ENCODE data around the gene CERKL. TPM values are rescaled to one million over a fixed set of nuclear protein-coding genes. Genes with fewer than 3 reads are reported as not detected.

Gene CERKL
- total and polyA plus RNA-seq, 2 of the 13 experiments (the other 11 are each of a cell fraction or from before 2014, with no cell fraction given) = not detected

GRCh38 chr2:181542170-181542569 is 114.7 kb downstream of the CERKL start:
- H3K9me3 ChIP-seq (ENCODE audit: low read length) = no peaks in the 10 kb centered on the region
- H3K4me2 ChIP-seq (ENCODE audit: low read depth, low read length) = no peak overlapping the region
- BruUV-seq (replicated peaks) = no TSS peak
- no peak overlapping the region for H2AFZ ChIP-seq (ENCODE audit: low read length)
- ATAC-seq (no peak), FAIRE-seq (no peak), DNase-seq (ENCODE audit: low spot score) (no peak)
- no peak overlapping the region for H3K9ac ChIP-seq (ENCODE audit: insufficient read depth, low read depth, low read length)
- H3K36me3 ChIP-seq (replicated peaks in 1 of 2; ENCODE audit: control insufficient read depth in 1 of 2, insufficient read depth in 2 of 2, low read length in 2 of 2) = no peaks in the 10 kb centered on the region
- no peaks in the 10 kb centered on the region for H3K79me2 ChIP-seq (ENCODE audit: insufficient read depth, low read length)
- CTCF ChIA-PET (ENCODE audit: low intra/inter-chr PET ratio, low total read pairs) = no interaction called here
- no peak overlapping the region for H3K4me3 ChIP-seq (replicated peaks in 1 of 3; ENCODE audit: insufficient read depth in 1 of 3, low read depth in 2 of 3, low read length in 3 of 3)
- H3K27ac ChIP-seq (ENCODE audit: extremely low read length, insufficient read depth, low read length) = no peak overlapping the region
- 51% methylated on average over 2 of the region's 2 CpGs for WGBS (ENCODE audit: low lambda C conversion rate)
- H3K27me3 ChIP-seq (ENCODE audit: control insufficient read depth in 1 of 2, insufficient read depth in 2 of 2, low read length in 2 of 2) = no peaks in the 10 kb centered on the region
- intact Hi-C loops (cut with micrococcal nuclease; ENCODE audit: unreplicated experiment) = no loop called here
- H4K20me1 ChIP-seq (ENCODE audit: insufficient read depth, low read length) = no peaks in the 10 kb centered on the region
- in situ Hi-C loops (cut with HindIII; ENCODE audit: extremely low pct_ligation_motif_present, low pct_unique_long_range_greater_than_20kb) = no loop called here
- POLR2A ChIA-PET = no interaction called here
- no peak for TF ChIP-seq ZNF569 (CRISPR knock-in tag; IDR thresholded peaks at IDR 0.05; ENCODE audit: borderline replicate concordance)
- no peak for TF ChIP-seq HNRNPLL (IDR thresholded peaks at IDR 0.05; ENCODE audit: low read depth, low read length, poor library complexity, severe bottlenecking)
- TF ChIP-seq, protein P1, sequence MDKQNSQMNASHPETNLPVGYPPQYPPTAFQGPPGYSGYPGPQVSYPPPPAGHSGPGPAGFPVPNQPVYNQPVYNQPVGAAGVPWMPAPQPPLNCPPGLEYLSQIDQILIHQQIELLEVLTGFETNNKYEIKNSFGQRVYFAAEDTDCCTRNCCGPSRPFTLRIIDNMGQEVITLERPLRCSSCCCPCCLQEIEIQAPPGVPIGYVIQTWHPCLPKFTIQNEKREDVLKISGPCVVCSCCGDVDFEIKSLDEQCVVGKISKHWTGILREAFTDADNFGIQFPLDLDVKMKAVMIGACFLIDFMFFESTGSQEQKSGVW (CRISPR knock-in tag; IDR thresholded peaks at IDR 0.05; ENCODE audit: borderline replicate concordance) = no peak
- TF ChIP-seq ZBTB46 (CRISPR knock-in tag; IDR thresholded peaks at IDR 0.05; ENCODE audit: borderline replicate concordance) = no peak
- H3K4me1 ChIP-seq (ENCODE audit: insufficient read depth, low read length) = no peaks in the 10 kb centered on the region

- Histone ChIP-seq H3K4me2 (ENCODE audit: low read depth, low read length) (no peak overlapping the region), H3K79me2 (ENCODE audit: insufficient read depth, low read length) (no peaks in the 10 kb centered on the region), H3K4me1 (ENCODE audit: insufficient read depth, low read length) (no peaks in the 10 kb centered on the region), H4K20me1 (ENCODE audit: insufficient read depth, low read length) (no peaks in the 10 kb centered on the region), H3K4me3 (replicated peaks in 1 of 3; ENCODE audit: insufficient read depth in 1 of 3, low read depth in 2 of 3, low read length in 3 of 3) (no peak overlapping the region), H3K9me3 (ENCODE audit: low read length) (no peaks in the 10 kb centered on the region), H3K27me3 (ENCODE audit: control insufficient read depth in 1 of 2, insufficient read depth in 2 of 2, low read length in 2 of 2) (no peaks in the 10 kb centered on the region), H3K36me3 (replicated peaks in 1 of 2; ENCODE audit: control insufficient read depth in 1 of 2, insufficient read depth in 2 of 2, low read length in 2 of 2) (no peaks in the 10 kb centered on the region), H3K27ac (ENCODE audit: extremely low read length, insufficient read depth, low read length) (no peak overlapping the region), H3K9ac (ENCODE audit: insufficient read depth, low read depth, low read length) (no peak overlapping the region), H2AFZ (ENCODE audit: low read length) (no peak overlapping the region)
- no peak for DNase-seq (ENCODE audit: low spot score)
- intact Hi-C loops (cut with micrococcal nuclease; ENCODE audit: unreplicated experiment) (no loop called here), in situ Hi-C loops (cut with HindIII; ENCODE audit: extremely low pct_ligation_motif_present, low pct_unique_long_range_greater_than_20kb) (no loop called here)
- WGBS (ENCODE audit: low lambda C conversion rate) = 17% methylated on average over 4 of the region's 4 CpGs
- CTCF ChIA-PET (ENCODE audit: low intra/inter-chr PET ratio, low total read pairs) = no interaction called here
- no peak for FAIRE-seq
- BruUV-seq (replicated peaks) = no TSS peak
- ATAC-seq = no peak
- POLR2A ChIA-PET = no interaction called here
- no peak for TF ChIP-seq NFYC (CRISPR knock-in tag; IDR thresholded peaks at IDR 0.05)
- TF ChIP-seq MED1 (CRISPR knock-in tag; IDR thresholded peaks at IDR 0.05) = no peak
- no peak for TF ChIP-seq KDM2A (CRISPR knock-in tag; IDR thresholded peaks at IDR 0.05; ENCODE audit: borderline replicate concordance, low read depth)
- no peak for TF ChIP-seq CEBPG (CRISPR knock-in tag; IDR thresholded peaks at IDR 0.05)
Observed at GRCh38 chr2:181540421-181540820, 116.5 kb downstream of the CERKL start.
